NB4 (cell line): Measurements from ENCODE around the gene BAHCC1.
A peak's percentile ranks its signal among the peaks of the same experiment; 100 is the strongest.

ENCODE experiments used
- CTCF ChIP-seq: IDR thresholded peaks from one replicate; pipeline ENCODE4 v1.5.1; 2012; ENCODE audit warnings: low read depth, low read length
- MAX ChIP-seq: IDR thresholded peaks from 2 replicates; pipeline ENCODE4 v1.6.1; 2011; ENCODE audit warnings: low read depth, low read length
- MYC ChIP-seq: IDR thresholded peaks from 2 replicates; pipeline ENCODE4 v1.6.1; 2011; ENCODE audit warnings: low read depth, low read length
- POLR2A ChIP-seq: IDR thresholded peaks from 2 replicates; pipeline ENCODE4 v1.6.1; 2011; ENCODE audit warnings: mild to moderate bottlenecking; ENCODE audit not compliant: insufficient read length; ENCODE audit errors: extremely low read depth

GRCh38 chr17:81448442-81448841, 53.2 kb downstream of the BAHCC1 start:
- TF ChIP-seq CTCF (no peak), POLR2A (no peak), MAX (peak; percentile 32; the same call in 1 of the 2 replicates), MYC (peak; percentile 10; the same call in 1 of the 2 replicates)
